Neural crest cell (in vitro differentiated cells): ENCODE data around the gene KRABD2. TPM values are rescaled to one million over a fixed set of nuclear protein-coding genes. Genes with fewer than 3 reads are reported as not detected.

Experiments
- DNase-seq: peaks from one replicate; pipeline ENCODE4 v3.0.0; 2021; ENCODE audit warnings: low read depth, mixed read lengths, low spot score
- H3K27ac Mint-ChIP-seq: one replicate; pipeline ENCODE4 v1.8.0; 2021; ENCODE audit warnings: mild to moderate bottlenecking, mixed read lengths; ENCODE audit not compliant: unreplicated experiment
- H3K27me3 Mint-ChIP-seq: 2 replicates; pipeline ENCODE4 v1.8.0; 2021; ENCODE audit warnings: low read depth, mild to moderate bottlenecking, mixed read lengths
- H3K36me3 Mint-ChIP-seq: 2 replicates; pipeline ENCODE4 v1.8.0; 2021; ENCODE audit warnings: low read depth, mild to moderate bottlenecking, mixed read lengths
- H3K4me1 Mint-ChIP-seq: 2 replicates; pipeline ENCODE4 v1.8.0; 2021; ENCODE audit warnings: mixed read lengths
- H3K4me3 Mint-ChIP-seq: one replicate; pipeline ENCODE4 v1.8.0; 2021; ENCODE audit warnings: mild to moderate bottlenecking, mixed read lengths
- H3K9me3 Mint-ChIP-seq: 2 replicates; pipeline ENCODE4 v1.8.0; 2021; ENCODE audit warnings: mixed read lengths
- total RNA-seq: library from RNA; stranded (reverse); gene quantifications from 2 replicates; pipeline ENCODE4 v1.2.1, GENCODE V29; 2021
- TF ChIP-seq, protein P1 (sequence below): fragments of 200-600 bp; sonication (generic); conservative IDR thresholded peaks from 2 replicates; pipeline ENCODE4 v1.5.0; 2021; ENCODE audit warnings: antibody characterized with exemption, mild to moderate bottlenecking

Gene KRABD2

DNA sequence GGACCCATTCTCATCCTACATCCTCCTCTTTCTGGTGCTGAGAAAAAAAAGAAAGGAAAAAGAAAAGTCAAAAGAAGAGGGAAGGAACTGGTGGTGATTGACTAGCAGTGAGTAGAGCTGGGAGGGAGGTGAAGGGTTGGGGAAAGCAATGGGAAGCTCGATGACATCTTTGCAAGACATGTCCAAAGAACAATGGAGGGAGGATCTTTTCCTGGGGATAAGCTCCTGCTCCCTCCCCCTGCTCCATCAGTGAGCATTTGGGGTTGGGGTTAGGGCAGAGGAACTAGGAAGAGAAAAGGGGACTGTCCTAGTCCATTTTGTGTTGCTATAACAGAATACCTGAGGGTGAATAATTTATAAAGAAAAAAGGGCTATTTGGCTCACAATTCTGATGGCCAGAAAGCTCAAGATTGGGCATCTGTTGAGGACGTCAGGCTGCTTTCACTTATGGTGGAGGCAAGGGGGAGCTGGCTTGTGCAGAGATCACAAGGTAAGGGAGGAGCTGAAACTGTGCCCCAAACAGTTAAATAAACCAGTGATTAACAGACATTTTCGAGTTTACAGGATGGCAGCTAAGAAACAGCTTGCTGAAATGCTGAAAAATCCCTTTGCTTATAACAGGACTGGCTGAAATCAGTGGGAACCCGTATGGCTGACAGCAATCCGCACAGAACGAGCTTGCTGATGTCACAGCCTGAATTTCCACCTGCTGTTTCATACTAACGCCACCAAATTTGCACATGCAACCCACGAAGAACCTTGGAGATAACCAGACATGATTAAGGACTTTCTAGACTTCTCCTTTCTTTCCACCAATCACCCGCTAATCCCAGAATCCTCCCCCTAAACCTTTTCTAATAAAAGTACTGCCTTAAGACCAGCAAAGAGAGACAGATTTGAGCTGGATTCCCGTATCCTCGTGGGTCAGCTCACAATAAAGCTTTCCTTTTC, 38.4 kb downstream of the KRABD2 start:
- H3K36me3 Mint-ChIP-seq = no peaks in the 10 kb centered on the region
- H3K27me3 Mint-ChIP-seq = peaks cover 16% of the 10 kb centered on the region
- H3K27ac Mint-ChIP-seq = peak overlapping the region; percentile 8
- DNase-seq = no peak
- no peaks in the 10 kb centered on the region for H3K9me3 Mint-ChIP-seq
- TF ChIP-seq, protein P1, sequence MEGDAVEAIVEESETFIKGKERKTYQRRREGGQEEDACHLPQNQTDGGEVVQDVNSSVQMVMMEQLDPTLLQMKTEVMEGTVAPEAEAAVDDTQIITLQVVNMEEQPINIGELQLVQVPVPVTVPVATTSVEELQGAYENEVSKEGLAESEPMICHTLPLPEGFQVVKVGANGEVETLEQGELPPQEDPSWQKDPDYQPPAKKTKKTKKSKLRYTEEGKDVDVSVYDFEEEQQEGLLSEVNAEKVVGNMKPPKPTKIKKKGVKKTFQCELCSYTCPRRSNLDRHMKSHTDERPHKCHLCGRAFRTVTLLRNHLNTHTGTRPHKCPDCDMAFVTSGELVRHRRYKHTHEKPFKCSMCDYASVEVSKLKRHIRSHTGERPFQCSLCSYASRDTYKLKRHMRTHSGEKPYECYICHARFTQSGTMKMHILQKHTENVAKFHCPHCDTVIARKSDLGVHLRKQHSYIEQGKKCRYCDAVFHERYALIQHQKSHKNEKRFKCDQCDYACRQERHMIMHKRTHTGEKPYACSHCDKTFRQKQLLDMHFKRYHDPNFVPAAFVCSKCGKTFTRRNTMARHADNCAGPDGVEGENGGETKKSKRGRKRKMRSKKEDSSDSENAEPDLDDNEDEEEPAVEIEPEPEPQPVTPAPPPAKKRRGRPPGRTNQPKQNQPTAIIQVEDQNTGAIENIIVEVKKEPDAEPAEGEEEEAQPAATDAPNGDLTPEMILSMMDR = no peak
- H3K4me1 Mint-ChIP-seq = peaks cover 12% of the 10 kb centered on the region
- no peak overlapping the region for H3K4me3 Mint-ChIP-seq

DNA sequence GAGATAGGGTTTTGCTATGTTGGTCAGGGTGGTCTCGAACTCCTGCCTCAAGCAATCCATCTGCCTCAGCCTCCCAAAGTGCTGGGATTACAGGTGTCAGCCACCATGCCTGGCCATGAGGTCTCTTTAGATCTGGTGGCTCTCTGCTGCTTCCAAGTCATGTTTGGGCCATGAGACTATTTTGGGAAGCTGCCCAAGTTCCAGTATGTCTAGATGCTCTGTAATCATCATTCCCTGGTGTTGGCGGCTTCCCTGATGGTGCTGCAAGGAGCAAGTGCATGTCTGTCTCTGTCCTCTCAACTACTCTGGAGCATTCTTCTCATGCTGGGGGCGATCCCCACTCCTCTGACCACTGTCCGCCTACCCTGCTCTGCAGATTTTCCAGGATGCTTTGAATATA, 43.2 kb downstream of the KRABD2 start:
- H3K27ac Mint-ChIP-seq = no peak overlapping the region
- TF ChIP-seq, protein P1 = no peak
- H3K4me3 Mint-ChIP-seq = no peak overlapping the region
- no peak for DNase-seq
- no peaks in the 10 kb centered on the region for H3K9me3 Mint-ChIP-seq
- peaks cover 17% of the 10 kb centered on the region for H3K4me1 Mint-ChIP-seq
- peaks cover 15% of the 10 kb centered on the region for H3K27me3 Mint-ChIP-seq
- no peaks in the 10 kb centered on the region for H3K36me3 Mint-ChIP-seq

DNA sequence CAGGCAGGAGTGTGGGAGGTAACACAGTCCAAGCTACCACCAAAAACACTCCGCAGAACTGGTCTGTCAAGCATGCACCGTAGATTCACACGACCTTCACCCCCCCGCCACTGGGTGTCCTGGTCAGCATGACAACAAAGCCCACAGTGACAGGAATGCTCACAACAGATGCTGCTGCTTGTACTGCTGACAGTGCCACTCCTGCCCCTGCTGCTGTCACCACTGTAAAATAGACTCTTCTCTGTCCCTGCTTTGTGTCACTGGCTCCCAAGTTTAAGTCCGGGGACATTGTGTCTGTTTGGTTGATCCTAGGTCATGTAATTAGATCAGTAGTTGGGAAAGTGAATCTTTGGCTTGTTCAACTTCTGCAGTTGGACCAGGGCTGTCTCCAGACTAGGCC, 43.8 kb downstream of the KRABD2 start:
- TF ChIP-seq, protein P1 = no peak
- Mint-ChIP-seq H3K27me3 (peaks cover 17% of the 10 kb centered on the region), H3K4me1 (peaks cover 11% of the 10 kb centered on the region), H3K9me3 (no peaks in the 10 kb centered on the region), H3K36me3 (no peaks in the 10 kb centered on the region), H3K27ac (no peak overlapping the region), H3K4me3 (no peak overlapping the region)
- peak; percentile 25 for DNase-seq

DNA sequence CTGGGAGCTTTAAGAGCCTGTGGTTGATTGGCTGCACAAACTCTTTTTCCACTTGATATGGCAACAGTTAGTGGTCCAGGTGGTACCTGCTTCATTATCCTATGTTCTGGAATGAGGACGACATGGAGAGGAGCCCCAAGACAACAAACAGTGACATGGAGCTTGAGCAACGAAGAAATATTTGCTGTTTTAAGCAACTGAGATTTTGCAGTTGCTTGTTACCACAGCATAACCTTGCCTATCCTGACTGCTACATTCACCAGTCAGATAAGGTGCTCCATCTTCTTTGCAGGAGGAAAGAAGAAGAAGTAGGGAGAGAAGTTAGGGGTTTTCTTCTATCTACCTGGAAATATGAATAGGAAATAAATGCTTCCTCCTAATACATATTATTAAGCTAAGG, 44.4 kb downstream of the KRABD2 start:
- Mint-ChIP-seq H3K36me3 (no peaks in the 10 kb centered on the region), H3K4me1 (peaks cover 12% of the 10 kb centered on the region), H3K4me3 (no peak overlapping the region), H3K27me3 (peaks cover 21% of the 10 kb centered on the region), H3K9me3 (no peaks in the 10 kb centered on the region), H3K27ac (no peak overlapping the region)
- TF ChIP-seq, protein P1 = no peak
- no peak for DNase-seq

DNA sequence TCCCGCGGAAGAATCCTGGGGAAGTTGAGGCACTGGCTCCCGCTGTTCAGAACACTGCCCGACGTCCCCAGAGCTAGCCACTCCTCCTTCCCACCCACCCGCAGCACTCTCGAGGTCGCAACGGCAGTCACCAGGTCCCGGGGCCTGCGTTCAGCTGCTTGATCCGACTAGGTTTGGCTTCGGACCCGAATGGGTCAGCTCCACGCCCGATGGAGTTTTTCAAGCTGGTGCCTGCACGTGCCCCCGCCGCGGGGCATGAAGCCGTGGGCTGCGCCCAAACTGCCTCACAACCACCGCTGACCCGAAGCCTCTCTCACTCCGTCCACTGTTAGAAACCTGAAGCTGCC, 49.2 kb downstream of the KRABD2 start:
- peaks cover 38% of the 10 kb centered on the region for H3K27me3 Mint-ChIP-seq

More for the DNA sequence above, 49.2 kb downstream of the KRABD2 start:
- Mint-ChIP-seq H3K4me1 (peaks cover 16% of the 10 kb centered on the region), H3K4me3 (peak overlapping the region; percentile 77), H3K9me3 (no peaks in the 10 kb centered on the region), H3K27ac (no peak overlapping the region), H3K36me3 (no peaks in the 10 kb centered on the region)
- DNase-seq = no peak
- TF ChIP-seq, protein P1 = no peak

Other genes with a start within 250 kb of the KRABD2 start
- gene PER1, start 224.3 kb downstream of the KRABD2 start, total RNA-seq = 38.3 and 51.6 TPM in 2 replicates
- 47.2 and 49.7 TPM in 2 replicates for gene VAMP2, start 213.8 kb downstream of the KRABD2 start, total RNA-seq
- 41.4 and 45.7 TPM in 2 replicates for gene TMEM107, start 200.3 kb downstream of the KRABD2 start, total RNA-seq
- 5.5 and 5.6 TPM in 2 replicates for gene BORCS6, start 186.5 kb downstream of the KRABD2 start, total RNA-seq
- 176 and 186 TPM in 2 replicates for gene AURKB, start 166.1 kb downstream of the KRABD2 start, total RNA-seq
- 39.7 and 44.8 TPM in 2 replicates for gene CTC1, start 128.6 kb downstream of the KRABD2 start, total RNA-seq
- 201 and 217 TPM in 2 replicates for gene PFAS, start 127.4 kb downstream of the KRABD2 start, total RNA-seq
- gene RANGRF, start 88.0 kb downstream of the KRABD2 start, total RNA-seq = 48.5 and 51.0 TPM in 2 replicates
- gene SLC25A35, start 81.3 kb downstream of the KRABD2 start, total RNA-seq = 2.3 and 3.5 TPM in 2 replicates
- not detected in 2 replicates for gene ARHGEF15, start 66.5 kb downstream of the KRABD2 start, total RNA-seq
- not detected in 2 replicates for gene ODF4, start 36.9 kb downstream of the KRABD2 start, total RNA-seq
- 1,793 and 1,885 TPM in 2 replicates for gene RPL26, start 6.5 kb upstream of the KRABD2 start, total RNA-seq
- not detected in 2 replicates for gene RNF222, start 21.1 kb upstream of the KRABD2 start, total RNA-seq
- gene NDEL1, start 59.2 kb upstream of the KRABD2 start, total RNA-seq = 34.1 and 34.3 TPM in 2 replicates